ENCODE data around the gene CACNB4.
A peak's percentile ranks its signal among the peaks of the same experiment; 100 is the strongest.

DNA sequence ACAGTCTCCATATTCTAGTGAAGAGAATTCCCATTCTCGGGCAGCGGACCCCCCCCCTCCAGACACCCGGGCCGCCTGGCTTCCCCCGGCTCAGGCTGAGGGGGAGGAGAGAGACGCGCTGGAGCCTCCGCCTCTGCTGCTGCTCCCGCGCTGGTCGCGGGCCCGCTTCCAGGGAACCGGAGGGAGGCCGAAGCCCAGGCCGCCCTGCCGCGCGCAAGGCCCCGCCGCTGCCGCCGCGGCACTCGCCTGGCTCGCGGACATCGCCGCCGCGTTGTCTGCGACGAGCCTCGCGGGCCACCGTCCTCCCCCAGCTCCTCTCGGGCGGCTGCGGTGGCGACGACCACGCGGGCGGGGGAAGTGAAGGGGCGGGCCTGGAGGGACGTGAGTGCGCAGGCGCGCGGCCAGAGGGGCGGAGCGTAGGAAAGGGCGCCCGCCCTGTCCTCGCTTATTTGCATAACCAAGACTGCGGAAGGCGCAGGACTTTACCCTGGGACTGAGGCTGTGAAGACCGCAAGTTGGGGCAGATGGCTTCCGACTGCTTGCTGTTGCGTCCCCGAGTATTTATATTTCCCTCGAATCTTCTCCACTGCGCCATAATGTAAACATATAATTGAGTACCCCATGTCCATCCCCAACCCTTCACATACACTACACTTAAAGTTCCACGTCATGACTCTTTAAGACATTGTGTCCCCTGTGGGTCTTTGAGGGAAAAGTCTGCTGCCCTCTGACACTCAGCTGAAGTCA, 270.5 kb downstream of the CACNB4 start, which contains the start of gene ARL5A:
- TF ChIP-seq, protein P1, sequence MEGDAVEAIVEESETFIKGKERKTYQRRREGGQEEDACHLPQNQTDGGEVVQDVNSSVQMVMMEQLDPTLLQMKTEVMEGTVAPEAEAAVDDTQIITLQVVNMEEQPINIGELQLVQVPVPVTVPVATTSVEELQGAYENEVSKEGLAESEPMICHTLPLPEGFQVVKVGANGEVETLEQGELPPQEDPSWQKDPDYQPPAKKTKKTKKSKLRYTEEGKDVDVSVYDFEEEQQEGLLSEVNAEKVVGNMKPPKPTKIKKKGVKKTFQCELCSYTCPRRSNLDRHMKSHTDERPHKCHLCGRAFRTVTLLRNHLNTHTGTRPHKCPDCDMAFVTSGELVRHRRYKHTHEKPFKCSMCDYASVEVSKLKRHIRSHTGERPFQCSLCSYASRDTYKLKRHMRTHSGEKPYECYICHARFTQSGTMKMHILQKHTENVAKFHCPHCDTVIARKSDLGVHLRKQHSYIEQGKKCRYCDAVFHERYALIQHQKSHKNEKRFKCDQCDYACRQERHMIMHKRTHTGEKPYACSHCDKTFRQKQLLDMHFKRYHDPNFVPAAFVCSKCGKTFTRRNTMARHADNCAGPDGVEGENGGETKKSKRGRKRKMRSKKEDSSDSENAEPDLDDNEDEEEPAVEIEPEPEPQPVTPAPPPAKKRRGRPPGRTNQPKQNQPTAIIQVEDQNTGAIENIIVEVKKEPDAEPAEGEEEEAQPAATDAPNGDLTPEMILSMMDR (IDR thresholded peaks at IDR 0.05) = no peak
- peak; percentile 53 to 63 for TF ChIP-seq POLR2A (IDR thresholded peaks at IDR 0.05)

All from sigmoid colon (tissue), 3 donors.